ENCODE results near the gene IKBKG. TPM values are rescaled to one million over a fixed set of nuclear protein-coding genes. Genes with fewer than 3 reads are reported as not detected.

Gene IKBKG
- total RNA-seq, 4 donors from 2014 or later = 8.5 to 19.0 (median 11.4) TPM

DNA sequence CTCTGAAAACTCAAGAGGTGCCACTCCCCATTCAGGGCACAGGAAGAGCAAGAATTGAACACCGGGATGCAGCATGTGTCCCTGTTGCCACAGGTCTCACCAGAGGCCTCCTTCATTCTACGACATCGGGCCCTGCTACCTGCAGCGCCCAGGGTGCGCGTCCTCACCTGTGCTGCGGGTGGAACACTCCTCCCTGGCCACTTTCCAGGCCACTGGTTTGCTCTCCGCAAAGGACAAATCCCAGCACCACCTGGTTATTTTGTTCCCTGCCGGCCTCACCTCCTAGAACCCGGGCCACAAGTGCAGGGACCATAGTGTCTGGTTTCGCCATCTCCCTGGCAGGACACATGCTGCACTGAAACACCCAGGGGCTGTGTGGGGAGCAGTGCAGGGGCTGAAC lies 17.1 kb upstream of the IKBKG start:
- TF ChIP-seq, protein P1, sequence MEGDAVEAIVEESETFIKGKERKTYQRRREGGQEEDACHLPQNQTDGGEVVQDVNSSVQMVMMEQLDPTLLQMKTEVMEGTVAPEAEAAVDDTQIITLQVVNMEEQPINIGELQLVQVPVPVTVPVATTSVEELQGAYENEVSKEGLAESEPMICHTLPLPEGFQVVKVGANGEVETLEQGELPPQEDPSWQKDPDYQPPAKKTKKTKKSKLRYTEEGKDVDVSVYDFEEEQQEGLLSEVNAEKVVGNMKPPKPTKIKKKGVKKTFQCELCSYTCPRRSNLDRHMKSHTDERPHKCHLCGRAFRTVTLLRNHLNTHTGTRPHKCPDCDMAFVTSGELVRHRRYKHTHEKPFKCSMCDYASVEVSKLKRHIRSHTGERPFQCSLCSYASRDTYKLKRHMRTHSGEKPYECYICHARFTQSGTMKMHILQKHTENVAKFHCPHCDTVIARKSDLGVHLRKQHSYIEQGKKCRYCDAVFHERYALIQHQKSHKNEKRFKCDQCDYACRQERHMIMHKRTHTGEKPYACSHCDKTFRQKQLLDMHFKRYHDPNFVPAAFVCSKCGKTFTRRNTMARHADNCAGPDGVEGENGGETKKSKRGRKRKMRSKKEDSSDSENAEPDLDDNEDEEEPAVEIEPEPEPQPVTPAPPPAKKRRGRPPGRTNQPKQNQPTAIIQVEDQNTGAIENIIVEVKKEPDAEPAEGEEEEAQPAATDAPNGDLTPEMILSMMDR (IDR thresholded peaks at IDR 0.05; ENCODE audit: low read depth) = no peak

DNA sequence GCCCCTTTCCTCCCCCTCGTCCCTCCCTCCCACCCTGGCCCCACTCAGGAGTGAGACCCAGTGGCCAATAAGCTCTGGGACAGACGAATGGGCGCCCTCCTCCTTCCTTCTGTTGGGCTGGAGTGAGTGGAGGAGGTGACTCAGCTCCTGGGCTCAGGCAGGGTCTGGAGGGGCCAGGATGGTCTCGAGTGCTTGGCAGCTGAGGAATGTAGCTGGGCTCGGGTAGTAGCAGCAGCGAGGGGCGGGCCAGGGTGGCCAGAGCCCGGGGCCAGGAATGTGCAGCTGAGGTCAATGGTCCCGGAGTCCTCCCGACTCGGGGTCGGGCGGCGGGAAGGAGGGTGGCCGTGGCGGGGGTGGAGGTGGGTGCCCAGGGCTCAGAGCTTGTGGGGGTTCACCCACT lies 15.8 kb upstream of the IKBKG start:
- TF ChIP-seq, protein P1 (IDR thresholded peaks at IDR 0.05; ENCODE audit: low read depth) = no peak

DNA sequence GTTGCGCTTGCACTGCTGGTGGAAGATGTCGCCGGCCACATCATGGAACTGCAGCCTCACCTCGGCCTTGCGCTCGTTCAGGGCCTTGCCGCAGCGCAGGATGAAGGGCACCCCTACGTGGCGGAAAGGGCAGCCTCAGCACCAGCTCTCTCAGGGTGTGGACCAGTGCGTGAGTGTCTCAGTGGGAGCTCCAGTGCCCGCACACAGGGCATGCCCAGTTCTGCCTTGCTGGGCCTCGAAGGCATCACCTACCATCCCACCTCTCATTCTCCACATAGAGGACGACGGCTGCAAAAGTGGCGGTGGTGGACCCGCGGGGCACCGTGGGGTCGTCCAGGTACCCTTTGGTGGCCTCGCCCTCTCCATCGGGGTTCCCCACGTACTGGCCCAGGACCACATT lies 14.7 kb upstream of the IKBKG start:
- TF ChIP-seq, protein P1 (IDR thresholded peaks at IDR 0.05; ENCODE audit: low read depth) = no peak

DNA sequence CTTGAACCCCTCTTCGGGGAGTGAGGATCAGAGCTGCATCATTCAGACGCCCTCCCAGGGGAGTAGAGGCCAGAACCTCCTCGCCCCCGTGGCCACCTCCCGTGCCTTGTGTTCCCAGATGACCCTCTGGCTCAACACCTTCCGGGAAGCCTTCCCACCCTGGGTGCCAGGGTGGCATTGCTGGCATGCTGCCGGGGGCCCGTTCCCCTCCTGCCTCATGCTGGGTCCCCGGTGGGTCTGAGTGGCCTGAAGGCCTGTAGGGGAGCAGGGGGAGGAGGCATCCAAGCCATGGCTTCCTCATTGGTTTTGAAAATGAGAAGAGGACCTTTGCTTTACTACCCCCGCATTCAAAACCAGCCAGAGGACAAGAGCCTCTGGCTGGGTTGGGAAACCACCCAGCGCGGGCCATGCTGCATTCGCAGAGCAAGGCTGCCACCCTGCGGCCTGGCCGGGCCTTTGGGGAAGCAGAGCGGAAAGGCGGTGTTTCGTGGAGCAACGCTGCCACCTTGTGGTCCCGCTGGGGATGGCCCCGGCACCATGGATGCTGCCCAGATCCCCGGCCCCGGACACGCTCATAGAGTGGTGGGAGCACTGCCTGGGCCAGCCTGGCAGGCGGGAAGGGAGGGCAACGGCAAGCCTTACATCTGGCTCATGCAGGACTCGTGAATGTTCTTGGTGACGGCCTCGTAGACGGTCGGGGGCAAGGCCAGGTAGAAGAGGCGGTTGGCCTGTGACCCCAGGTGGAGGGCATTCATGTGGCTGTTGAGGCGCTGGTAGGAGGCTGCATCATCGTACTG lies 12.7 kb upstream of the IKBKG start:
- TF ChIP-seq, protein P1 (IDR thresholded peaks at IDR 0.05; ENCODE audit: low read depth) = no peak

DNA sequence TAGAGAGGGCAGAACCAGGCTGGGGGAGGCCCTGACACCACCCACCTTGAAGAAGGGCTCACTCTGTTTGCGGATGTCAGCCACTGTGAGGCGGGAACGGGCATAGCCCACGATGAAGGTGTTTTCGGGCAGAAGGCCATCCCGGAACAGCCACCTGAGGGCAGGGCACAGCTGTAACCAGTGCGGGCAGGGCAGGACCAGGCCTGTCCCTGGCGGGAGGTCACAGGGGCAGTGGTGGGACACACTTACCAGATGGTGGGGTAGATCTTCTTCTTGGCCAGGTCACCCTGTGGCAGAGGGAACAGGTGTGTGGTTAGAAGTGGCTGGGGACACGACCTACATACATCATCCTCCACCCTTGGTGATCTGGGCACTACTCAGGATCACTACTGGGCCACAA lies 11.5 kb upstream of the IKBKG start:
- TF ChIP-seq, protein P1 (IDR thresholded peaks at IDR 0.05; ENCODE audit: low read depth) = no peak

DNA sequence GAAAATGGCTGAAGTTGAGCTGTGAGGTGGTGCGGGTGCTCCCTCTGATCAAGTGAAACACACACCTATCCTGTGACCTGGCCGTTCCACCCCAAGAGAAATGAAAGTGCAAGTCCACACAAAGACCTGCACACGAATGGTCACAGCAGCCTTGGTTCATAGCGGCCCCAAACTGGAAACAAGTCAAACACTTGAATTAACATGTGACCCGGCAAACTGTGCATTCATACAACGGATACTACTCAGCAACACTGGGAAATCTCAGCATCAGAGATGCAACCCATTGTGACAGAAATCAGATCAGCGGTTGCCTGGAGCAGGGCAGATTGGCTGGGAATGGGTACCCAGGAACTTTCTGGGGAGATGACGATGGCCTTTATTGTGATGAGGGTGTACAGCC lies 8.3 kb upstream of the IKBKG start:
- TF ChIP-seq, protein P1 (IDR thresholded peaks at IDR 0.05; ENCODE audit: low read depth) = no peak

DNA sequence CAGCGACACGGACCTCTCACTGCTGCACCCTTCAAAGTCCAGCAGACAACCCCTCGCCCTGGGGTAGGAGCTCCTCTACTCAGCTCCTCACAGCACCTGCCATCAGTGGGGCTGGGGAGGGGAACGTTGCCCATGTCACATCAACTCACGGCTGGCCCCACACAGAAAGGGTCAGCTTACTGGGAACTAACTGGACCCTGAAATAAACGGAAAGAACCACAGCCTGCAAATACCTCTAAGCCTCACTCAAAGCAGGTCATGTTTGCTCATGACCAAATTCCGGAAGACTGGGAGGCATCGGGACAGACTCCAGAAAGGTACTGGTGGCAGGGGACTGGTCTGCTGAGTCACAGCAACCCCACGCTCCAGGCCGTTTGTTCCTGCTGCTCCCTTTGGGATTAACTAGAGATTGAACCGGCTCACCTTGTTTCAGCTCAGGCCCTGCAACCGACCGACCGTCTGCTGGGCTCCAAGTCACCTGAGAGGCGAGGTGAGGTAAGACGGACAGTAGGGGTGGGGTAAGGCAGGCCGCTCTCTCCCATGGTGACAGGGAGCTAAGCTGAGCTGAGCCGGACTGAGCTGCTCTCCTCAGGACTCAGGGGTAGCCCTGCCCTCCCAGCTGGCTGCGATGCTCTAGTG lies 6.4 kb upstream of the IKBKG start:
- TF ChIP-seq, protein P1 (IDR thresholded peaks at IDR 0.05; ENCODE audit: low read depth) = no peak

Measured in subcutaneous adipose tissue (tissue), 4 donors.